PC-3 (cell line): ENCODE results near the gene HDGF. TPM values are rescaled to one million over a fixed set of nuclear protein-coding genes. Genes with fewer than 3 reads are reported as not detected.

Experiments
- ATAC-seq: fragments of 200-7000 bp; cut with Tn5 transposase; 2 replicates; pipeline ENCODE4 v1.9.1; 2020; ENCODE audit warnings: mild to moderate bottlenecking, moderate library complexity
- BruUV-seq: library from RNA; stranded (reverse); fragments of 400-500 nt; replicated peaks from 2 replicates; lab custom pipeline; 2021; lab: Mats Ljungman, UMichigan
- CTCF ChIA-PET: fragments of 300-600 bp; sonication (Branson Sonifier 250); formaldehyde crosslinking; loops from one replicate; lab custom pipeline; 2022; ENCODE audit warnings: antibody characterized with exemption; lab: Charles Lee
- POLR2A ChIA-PET: fragments of 300-600 bp; sonication (Branson Sonifier 250); formaldehyde crosslinking; loops from one replicate; lab custom pipeline; 2022; ENCODE audit warnings: antibody characterized with exemption; ENCODE audit not compliant: unreplicated experiment; lab: Charles Lee
- DNase-seq: peaks from one replicate; pipeline ENCODE4 v3.0.0-alpha.2; 2015
- H2AFZ ChIP-seq: fragments of 300-600 bp; sonication (generic); 2 replicates; pipeline ENCODE4 v1.6.0; 2016; ENCODE audit warnings: antibody characterized with exemption, low read length
- H3F3A ChIP-seq: fragments of 300-600 bp; sonication (generic); one replicate; pipeline ENCODE4 v1.6.0; 2017; ENCODE audit warnings: antibody characterized with exemption, low read length, control low read depth, mild to moderate bottlenecking; ENCODE audit not compliant: unreplicated experiment
- H3K27ac ChIP-seq: fragments of 300-600 bp; sonication (generic); 2 replicates; pipeline ENCODE4 v1.5.1; 2016; ENCODE audit warnings: mild to moderate bottlenecking, low read length
- H3K27me3 ChIP-seq: fragments of 300-600 bp; sonication (generic); 2 replicates; pipeline ENCODE4 v1.6.1; 2016; ENCODE audit warnings: low read length, mixed read lengths
- H3K36me3 ChIP-seq: fragments of 300-600 bp; sonication (generic); 2 replicates; pipeline ENCODE4 v1.6.1; 2016; ENCODE audit warnings: low read depth, mixed run types, low read length, mixed read lengths
- H3K4me1 ChIP-seq: fragments of 300-600 bp; sonication (generic); 2 replicates; pipeline ENCODE4 v1.5.1; 2016; ENCODE audit warnings: low read length; ENCODE audit not compliant: insufficient read depth
- H3K4me2 ChIP-seq: fragments of 300-600 bp; sonication (generic); 2 replicates; pipeline ENCODE4 v1.6.0; 2016; ENCODE audit warnings: low read length
- H3K4me3 ChIP-seq: fragments of 300-600 bp; sonication (generic); 2 replicates; pipeline ENCODE4 v1.5.1; 2016; ENCODE audit warnings: mild to moderate bottlenecking, low read length, mixed read lengths
- H3K79me2 ChIP-seq: fragments of 300-600 bp; sonication (generic); 2 replicates; pipeline ENCODE4 v1.6.1; 2017; ENCODE audit warnings: low read length, mixed read lengths
- H3K9ac ChIP-seq: fragments of 300-600 bp; sonication (generic); 2 replicates; pipeline ENCODE4 v1.6.0; 2016; ENCODE audit warnings: mild to moderate bottlenecking, low read length
- H3K9me2 ChIP-seq: fragments of 300-600 bp; sonication (generic); replicated peaks from 2 replicates; pipeline ENCODE4 v1.6.1; 2016; ENCODE audit warnings: mixed run types, low read length, mixed read lengths
- H3K9me3 ChIP-seq: fragments of 300-600 bp; sonication (generic); 2 replicates; pipeline ENCODE4 v1.6.1; 2016; ENCODE audit warnings: low read length, mixed read lengths
- H4K20me1 ChIP-seq: fragments of 300-600 bp; sonication (generic); 2 replicates; pipeline ENCODE4 v1.6.1; 2016; ENCODE audit warnings: low read length, mixed read lengths
- EZH2 ChIP-seq: fragments of 300-600 bp; sonication (generic); IDR thresholded peaks from one replicate; pipeline ENCODE4 v1.6.1; 2017; ENCODE audit warnings: antibody characterized with exemption, mild to moderate bottlenecking, low read length; ENCODE audit not compliant: unreplicated experiment
- EZH2phosphoT487 ChIP-seq: fragments of 300-600 bp; sonication (generic); IDR thresholded peaks from 2 replicates; pipeline ENCODE4 v1.6.1; 2018; ENCODE audit warnings: mild to moderate bottlenecking, antibody characterized with exemption, low read length, borderline replicate concordance
- intact Hi-C: fragments of 100-400 bp; cut with micrococcal nuclease; formaldehyde crosslinking; loops from 2 replicates; pipeline ENCODE4 v1.9.0; 2023
- total RNA-seq: library from RNA; depleted of rRNA; stranded (reverse); fragments of >200 nt; gene quantifications from 2 replicates; pipeline ENCODE4 v1.2.3, GENCODE V29; 2014
- TF ChIP-seq, protein P1 (sequence below): fragments of 300-600 bp; sonication (generic); conservative IDR thresholded peaks from 2 replicates; pipeline ENCODE4 v1.5.1; 2017; ENCODE audit warnings: antibody characterized with exemption, low read depth, mild to moderate bottlenecking, low read length

HDGF gene
- total RNA-seq, 1 experiment from 2014 or later, result 586 TPM

DNA sequence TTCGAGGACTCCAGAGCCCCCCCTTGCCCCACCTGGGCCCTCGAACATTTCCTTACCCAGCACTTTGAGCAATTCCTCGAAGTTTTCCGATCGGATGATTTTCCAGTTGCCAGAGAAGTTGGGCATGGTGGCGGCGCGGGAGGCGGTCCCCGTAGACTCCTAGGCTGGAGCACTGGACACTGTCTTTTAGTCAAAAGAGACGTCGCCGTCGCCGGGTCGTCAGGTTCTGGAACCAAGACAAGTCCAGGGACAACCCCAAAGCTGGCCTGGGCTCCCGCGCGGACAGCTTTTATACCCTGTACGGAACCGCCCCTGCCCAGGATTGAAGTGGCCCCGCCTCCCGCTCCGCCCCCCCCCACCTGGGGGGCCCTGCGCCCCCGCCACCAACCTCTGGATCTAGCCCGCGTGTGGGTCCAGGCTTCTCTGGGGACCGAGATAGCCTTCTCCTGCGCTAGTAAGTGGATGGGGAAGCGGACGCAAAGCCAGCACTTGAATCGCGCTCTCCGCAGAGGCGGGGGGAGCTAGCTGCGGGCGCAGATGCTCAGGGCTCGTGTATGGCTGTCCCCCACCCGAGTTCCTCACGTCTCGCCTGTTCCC is 46.1 kb downstream of the HDGF start, which contains the start of gene CRABP2:
Gene CRABP2 (minus strand): TSS at position 263 of the 597 bp plus-strand sequence. CDS start 137 bp downstream, at position 126.
- Histone ChIP-seq H3K36me3 (no peaks in the 10 kb centered on the region; the same call in 1 of the 2 replicates), H3K4me1 (peaks cover 55% of the 10 kb centered on the region), H3K9me3 (no peaks in the 10 kb centered on the region), H4K20me1 (no peaks in the 10 kb centered on the region), H3K27me3 (no peaks in the 10 kb centered on the region), H3K4me2 (peak within 1 kb of the TSS; percentile 98), H3K4me3 (peak within 1 kb of the TSS; percentile 71), H3K79me2 (peaks cover 17% of the 10 kb centered on the region), H2AFZ (peak within 1 kb of the TSS; percentile 83), H3K27ac (peak within 1 kb of the TSS; percentile 48), H3K9ac (peak within 1 kb of the TSS; percentile 63), H3F3A (no peaks in the 10 kb centered on the region), H3K9me2 (no peaks in the 10 kb centered on the region)
- ChIA-PET CTCF (interaction anchor here (0.5 to 3.7 kb wide), 6 partner anchors 14 to 180 kb away, joined by 3 to 84 read pairs (median 5); no protein-coding TSS in a partner anchor), POLR2A (interaction anchor here (0.7 to 1.0 kb wide), 2 partner anchors 14 to 44 kb away, joined by 4 read pairs; no protein-coding TSS in a partner anchor)
- intact Hi-C loops, result loop anchor here (1.0 kb wide), 1 partner anchor 16 kb away; no protein-coding TSS in a partner anchor
- peak; percentile 53 for DNase-seq
- BruUV-seq, result no TSS peak
- TF ChIP-seq, protein P1, sequence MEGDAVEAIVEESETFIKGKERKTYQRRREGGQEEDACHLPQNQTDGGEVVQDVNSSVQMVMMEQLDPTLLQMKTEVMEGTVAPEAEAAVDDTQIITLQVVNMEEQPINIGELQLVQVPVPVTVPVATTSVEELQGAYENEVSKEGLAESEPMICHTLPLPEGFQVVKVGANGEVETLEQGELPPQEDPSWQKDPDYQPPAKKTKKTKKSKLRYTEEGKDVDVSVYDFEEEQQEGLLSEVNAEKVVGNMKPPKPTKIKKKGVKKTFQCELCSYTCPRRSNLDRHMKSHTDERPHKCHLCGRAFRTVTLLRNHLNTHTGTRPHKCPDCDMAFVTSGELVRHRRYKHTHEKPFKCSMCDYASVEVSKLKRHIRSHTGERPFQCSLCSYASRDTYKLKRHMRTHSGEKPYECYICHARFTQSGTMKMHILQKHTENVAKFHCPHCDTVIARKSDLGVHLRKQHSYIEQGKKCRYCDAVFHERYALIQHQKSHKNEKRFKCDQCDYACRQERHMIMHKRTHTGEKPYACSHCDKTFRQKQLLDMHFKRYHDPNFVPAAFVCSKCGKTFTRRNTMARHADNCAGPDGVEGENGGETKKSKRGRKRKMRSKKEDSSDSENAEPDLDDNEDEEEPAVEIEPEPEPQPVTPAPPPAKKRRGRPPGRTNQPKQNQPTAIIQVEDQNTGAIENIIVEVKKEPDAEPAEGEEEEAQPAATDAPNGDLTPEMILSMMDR, result no peak
- no peak for TF ChIP-seq EZH2
- TF ChIP-seq EZH2phosphoT487, result no peak
- ATAC-seq, result peak; percentile 14

DNA sequence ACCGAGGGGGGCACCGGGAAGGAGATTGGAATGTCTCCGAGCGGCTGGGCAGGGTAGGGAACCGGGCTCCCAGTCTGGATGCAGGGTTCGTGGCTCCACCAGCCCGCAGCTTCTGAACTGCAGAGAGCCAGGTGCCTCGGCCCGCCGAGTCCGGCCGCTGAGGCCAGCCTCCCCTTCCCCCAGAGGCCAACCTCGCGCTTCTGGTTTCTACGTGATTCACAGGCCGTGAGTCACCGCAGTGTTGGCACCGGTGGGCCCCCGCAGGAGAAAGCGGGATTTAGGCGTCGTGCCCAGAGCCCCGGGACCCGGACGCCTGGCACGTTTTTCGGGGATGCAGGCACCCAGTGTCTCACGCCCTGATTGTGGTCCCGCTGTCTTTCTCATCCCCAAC is 46.5 kb downstream of the HDGF start:
- Histone ChIP-seq H3K27ac (peak overlapping the region; percentile 48), H3K79me2 (peaks cover 17% of the 10 kb centered on the region), H3K4me2 (peak overlapping the region; percentile 98), H4K20me1 (no peaks in the 10 kb centered on the region), H3F3A (no peaks in the 10 kb centered on the region), H3K9me2 (no peaks in the 10 kb centered on the region), H3K27me3 (no peaks in the 10 kb centered on the region), H3K9me3 (no peaks in the 10 kb centered on the region), H3K36me3 (no peaks in the 10 kb centered on the region; the same call in 1 of the 2 replicates), H3K4me1 (peaks cover 50% of the 10 kb centered on the region), H3K4me3 (peak overlapping the region; percentile 71), H2AFZ (peak overlapping the region; percentile 83), H3K9ac (peak overlapping the region; percentile 63)
- BruUV-seq, result TSS peak; percentile 57
- TF ChIP-seq, protein P1, result no peak
- TF ChIP-seq EZH2phosphoT487 (no peak), EZH2 (no peak)
- CTCF ChIA-PET, result interaction anchor here (0.7 to 3.7 kb wide), 2 partner anchors 15 to 111 kb away, joined by 3 to 84 read pairs; no protein-coding TSS in a partner anchor
- peak; percentile 42 for ATAC-seq
- peak; percentile 93 for DNase-seq
- intact Hi-C loops, result loop anchor here (1.0 kb wide), 1 partner anchor 16 kb away; no protein-coding TSS in a partner anchor
- POLR2A ChIA-PET, result interaction anchor here (0.6 to 0.7 kb wide), 2 partner anchors 28 to 43 kb away, joined by 3 to 4 read pairs; no protein-coding TSS in a partner anchor
